ENCODE data around the gene CCND1.

CCND1 gene

DNA sequence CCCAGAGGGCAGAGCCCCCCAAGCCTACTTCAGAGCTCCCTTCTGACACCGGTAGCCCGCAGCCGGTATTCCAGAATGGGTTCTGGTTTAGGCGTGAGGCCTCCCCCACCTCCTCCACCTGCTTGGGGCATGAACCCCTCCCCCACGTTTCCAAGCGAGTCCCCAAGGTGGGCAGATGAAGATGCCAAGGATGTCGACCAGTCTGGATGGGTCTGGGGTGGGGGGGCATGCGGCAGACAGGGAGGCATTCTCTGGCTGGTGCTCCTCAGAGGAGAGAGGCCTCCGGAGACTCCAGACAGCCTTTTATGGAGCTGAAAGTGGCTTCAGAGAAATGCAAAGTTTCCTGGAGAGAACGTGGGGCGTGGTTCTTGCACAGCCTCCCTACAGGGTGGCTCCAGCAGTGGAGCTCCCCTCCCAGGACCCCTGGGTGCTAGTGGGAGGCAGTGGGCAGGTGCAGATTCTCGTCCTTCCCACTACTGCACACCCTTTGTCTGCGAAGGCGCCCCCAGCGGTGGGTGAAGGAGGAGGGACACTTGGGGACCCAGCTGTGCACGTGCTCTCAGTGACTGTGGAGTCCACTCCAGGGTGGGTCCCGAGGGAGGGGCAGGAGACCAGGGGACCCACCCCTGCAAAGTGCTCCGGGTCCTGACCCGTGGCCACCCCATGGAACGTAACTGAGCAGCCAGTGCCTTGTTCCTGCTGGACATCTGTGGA, 4.2 kb downstream of the CCND1 start:
- DNase-seq (ENCODE audit: low read depth) = no peak
- peak overlapping the region; percentile 98 for H3K4me3 ChIP-seq (ENCODE audit: low read length)
- TF ChIP-seq, protein P1, sequence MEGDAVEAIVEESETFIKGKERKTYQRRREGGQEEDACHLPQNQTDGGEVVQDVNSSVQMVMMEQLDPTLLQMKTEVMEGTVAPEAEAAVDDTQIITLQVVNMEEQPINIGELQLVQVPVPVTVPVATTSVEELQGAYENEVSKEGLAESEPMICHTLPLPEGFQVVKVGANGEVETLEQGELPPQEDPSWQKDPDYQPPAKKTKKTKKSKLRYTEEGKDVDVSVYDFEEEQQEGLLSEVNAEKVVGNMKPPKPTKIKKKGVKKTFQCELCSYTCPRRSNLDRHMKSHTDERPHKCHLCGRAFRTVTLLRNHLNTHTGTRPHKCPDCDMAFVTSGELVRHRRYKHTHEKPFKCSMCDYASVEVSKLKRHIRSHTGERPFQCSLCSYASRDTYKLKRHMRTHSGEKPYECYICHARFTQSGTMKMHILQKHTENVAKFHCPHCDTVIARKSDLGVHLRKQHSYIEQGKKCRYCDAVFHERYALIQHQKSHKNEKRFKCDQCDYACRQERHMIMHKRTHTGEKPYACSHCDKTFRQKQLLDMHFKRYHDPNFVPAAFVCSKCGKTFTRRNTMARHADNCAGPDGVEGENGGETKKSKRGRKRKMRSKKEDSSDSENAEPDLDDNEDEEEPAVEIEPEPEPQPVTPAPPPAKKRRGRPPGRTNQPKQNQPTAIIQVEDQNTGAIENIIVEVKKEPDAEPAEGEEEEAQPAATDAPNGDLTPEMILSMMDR (conservative IDR thresholded peaks at IDR 0.05; ENCODE audit: low read depth, low read length) = peak; percentile 36

DNA sequence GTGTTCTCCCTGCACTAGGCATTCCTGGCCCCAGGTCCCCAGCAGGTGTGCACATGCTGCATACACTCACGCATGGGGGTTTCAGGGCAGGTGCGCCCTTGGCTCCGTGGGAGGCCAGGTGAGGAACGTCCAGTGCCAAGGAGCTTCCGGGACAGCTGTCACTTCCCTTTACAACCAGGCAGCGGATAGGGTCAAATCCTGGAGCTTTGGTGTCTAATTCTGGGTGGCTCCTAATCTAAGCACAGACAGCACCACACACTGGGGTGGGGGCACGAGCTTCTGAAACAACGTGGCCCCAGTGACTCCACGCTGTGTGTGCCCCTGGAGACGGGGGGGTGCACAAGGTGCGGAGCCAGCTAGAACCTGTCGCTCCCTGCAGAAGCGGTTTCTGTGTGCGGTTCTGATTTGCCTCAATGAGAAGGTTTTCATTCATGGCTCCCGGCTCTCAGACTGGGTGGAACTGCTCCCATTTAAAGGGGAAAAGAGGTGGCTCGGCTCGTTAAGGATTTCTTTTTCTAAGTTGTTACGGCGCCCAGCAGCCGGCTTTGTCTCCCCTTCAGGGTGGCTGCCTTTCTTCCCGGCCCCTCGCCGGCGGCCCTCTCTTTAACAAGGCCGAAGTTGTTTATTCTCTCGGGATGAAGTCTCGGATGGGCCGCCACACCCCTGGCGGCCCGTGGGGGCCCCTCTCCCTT, 5.0 kb downstream of the CCND1 start:
- TF ChIP-seq, protein P1 (conservative IDR thresholded peaks at IDR 0.05; ENCODE audit: low read depth, low read length) = no peak
- DNase-seq (ENCODE audit: low read depth) = no peak
- peak overlapping the region; percentile 98 for H3K4me3 ChIP-seq (ENCODE audit: low read length)

DNA sequence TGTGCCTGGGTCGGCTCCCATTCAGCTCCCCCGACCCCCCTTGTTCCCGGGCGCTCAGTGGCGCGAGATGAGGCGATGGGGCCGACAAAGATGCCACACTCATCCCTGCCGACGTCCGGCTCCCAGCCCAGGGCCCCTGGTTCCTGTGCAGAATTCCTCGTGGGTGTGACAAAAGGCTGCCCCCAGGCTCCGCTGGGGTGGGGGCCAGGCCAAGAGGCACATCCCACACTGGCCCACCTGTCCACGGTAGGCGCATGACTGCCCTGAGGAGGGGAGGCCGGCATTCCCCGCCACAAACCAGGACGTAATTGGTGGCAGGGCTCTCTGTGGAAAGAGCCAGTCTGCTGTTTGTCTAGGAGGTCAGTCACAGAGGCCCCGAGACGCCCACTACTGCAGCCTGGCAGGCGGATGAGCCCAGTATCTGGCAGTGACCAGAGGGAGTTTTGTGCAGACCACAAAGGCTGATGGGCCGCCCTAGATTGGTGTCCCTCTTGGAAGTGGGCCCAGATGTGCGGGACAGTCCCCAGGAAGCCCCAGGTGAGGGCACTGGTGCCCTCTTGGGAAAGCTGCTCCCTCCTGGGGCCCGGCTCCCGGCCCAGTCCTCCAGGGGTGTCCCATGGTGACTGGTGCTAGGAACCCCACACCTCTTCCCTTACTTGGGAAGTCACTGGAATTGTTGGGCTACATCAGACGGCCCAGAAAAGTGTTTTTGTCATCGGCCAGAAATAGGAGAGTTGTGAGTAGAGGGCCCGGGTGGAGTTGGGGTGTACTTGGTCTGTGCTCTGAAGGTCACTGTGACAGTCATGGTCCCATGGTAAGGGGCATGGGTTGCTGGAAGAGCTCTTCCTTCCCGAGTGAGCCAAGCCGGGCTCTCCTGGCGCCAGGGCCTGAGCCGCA, 5.8 kb downstream of the CCND1 start:
- TF ChIP-seq, protein P1 (conservative IDR thresholded peaks at IDR 0.05; ENCODE audit: low read depth, low read length) = no peak
- peak overlapping the region; percentile 98 for H3K4me3 ChIP-seq (ENCODE audit: low read length)
- no peak for DNase-seq (ENCODE audit: low read depth)

DNA sequence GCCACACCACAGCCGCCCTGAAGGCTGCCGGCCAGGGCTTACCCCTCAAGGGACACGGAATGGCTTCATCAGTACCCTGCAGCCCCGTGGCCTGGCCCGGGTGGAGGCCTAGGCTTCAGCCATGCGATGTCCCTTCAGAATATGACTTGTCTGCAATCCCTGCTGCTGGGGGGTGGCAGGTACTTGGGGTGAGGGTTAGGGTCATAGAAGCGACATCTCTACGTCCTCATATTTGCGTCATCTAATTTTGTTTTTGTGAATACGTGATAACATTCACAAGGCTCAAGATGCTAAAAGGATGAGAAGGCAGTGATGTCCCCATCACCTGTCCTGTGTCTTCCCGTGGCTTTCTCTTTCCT, 6.4 kb downstream of the CCND1 start:
- DNase-seq (ENCODE audit: low read depth) = no peak
- H3K4me3 ChIP-seq (ENCODE audit: low read length) = no peak overlapping the region
- TF ChIP-seq, protein P1 (conservative IDR thresholded peaks at IDR 0.05; ENCODE audit: low read depth, low read length) = no peak

DNA sequence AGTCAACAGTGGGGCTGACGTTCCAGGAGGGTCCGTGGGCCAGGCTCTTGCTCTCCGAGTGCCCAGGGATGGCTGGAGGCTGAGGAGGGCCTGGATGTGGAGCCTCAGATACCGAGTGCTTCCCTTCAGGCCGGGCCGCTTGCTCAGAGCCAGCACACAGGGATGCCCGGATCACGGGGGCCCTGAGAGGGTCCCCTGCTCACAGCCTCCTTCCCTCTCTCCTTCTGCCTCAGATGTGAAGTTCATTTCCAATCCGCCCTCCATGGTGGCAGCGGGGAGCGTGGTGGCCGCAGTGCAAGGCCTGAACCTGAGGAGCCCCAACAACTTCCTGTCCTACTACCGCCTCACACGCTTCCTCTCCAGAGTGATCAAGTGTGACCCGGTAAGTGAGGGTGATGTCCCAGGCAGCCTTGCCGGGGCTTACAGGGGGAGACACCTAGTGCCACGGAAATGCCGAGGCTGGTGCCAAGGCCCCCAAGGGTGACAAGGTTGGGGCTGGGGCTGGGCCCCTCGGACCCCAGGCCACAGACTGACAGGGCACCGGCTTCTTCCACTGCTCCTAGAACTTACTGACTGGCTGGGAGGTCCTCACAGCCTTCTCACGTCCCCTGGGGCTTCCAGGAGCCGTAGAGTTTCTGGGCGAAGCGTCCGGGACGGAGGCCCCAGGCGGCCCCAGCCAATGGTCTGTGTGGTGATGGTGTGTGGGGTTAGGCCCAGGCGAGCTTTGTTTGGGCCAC, 7.0 kb downstream of the CCND1 start:
- TF ChIP-seq, protein P1 (conservative IDR thresholded peaks at IDR 0.05; ENCODE audit: low read depth, low read length) = no peak
- no peak for DNase-seq (ENCODE audit: low read depth)
- H3K4me3 ChIP-seq (ENCODE audit: low read length) = no peak overlapping the region

DNA sequence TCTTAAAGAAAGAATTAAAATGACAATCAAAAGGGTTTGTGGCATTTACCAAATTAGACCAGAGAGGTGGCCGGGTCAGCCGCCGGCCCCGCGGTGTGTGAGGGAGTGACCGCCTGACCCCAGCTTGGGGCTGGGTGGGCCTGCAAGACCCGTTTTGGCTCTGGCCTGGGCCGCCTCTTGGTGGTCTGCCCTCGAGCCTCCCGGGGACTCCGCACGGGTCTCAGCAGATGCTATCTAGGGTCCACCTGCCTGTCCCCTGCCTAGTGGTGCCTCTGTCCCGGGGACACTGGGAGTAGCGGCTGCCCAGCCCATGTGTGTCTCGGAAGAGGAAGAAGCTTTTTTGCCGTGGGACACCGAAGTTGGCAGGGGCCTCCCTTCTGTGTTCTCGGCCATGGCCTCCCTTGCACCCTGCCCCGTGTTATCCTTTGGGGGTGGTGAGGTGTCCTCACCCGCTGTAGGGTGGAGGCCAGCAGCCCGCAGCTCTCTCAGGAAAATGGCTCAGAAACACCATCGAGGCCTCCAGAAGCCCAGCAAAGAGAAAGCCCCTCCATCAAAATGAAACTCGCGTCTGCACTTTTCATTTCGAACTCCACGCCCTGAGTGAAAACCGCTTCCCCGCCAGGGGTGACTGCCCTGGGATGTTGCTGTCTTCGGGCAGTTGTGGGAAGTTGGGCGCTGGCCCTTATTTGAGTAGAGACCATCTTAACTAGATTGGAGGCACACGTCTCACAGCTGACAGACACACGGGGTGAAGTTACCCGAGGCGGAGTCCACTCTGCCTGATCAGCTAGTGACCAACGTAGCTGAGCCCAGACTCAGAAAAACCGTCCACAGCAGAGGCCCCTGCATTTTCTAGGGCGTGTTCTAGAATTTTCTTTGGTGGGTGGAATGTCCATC, 8.0 kb downstream of the CCND1 start:
- no peak overlapping the region for H3K4me3 ChIP-seq (ENCODE audit: low read length)
- DNase-seq (ENCODE audit: low read depth) = no peak
- TF ChIP-seq, protein P1 (conservative IDR thresholded peaks at IDR 0.05; ENCODE audit: low read depth, low read length) = no peak
